ENCODE results near the gene CAPS2. TPM values are rescaled to one million over a fixed set of nuclear protein-coding genes. Genes with fewer than 3 reads are reported as not detected.
"Not testable (repeated sequence)": the region's sequence is repeated elsewhere in the genome, so short reads cannot be mapped to it uniquely, and the experiment has no call there.

CAPS2 gene
- total RNA-seq, 1 donor from 2014 or later = 2.4 TPM

DNA sequence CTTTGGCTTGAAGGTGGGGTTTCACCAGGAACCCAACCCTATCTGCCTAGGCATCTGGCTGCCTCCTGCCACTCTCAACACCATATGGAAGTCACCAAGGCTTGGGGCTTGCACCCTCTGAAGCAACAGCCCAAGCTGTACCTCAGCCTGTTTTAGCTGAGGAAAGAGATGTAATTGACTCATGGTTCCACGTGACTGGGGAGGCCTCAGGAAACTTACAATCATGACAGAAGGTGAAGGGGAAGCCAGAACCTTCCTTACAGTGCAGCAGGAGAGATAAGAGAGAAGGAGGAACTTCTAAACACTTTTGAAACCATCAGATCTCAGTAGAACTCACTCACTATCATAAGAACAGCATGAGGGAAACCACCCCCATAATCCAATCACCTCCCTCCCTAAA, 31.3 kb upstream of the CAPS2 start:
- Mint-ChIP-seq H3K4me3 (ENCODE audit: unreplicated experiment) (no peak overlapping the region), H3K36me3 (ENCODE audit: low read depth) (no peaks in the 10 kb centered on the region), H3K9me3 (ENCODE audit: low read depth) (no peaks in the 10 kb centered on the region), H3K27me3 (ENCODE audit: low read depth) (no peaks in the 10 kb centered on the region), H3K4me1 (ENCODE audit: low read depth) (peaks cover 5% of the 10 kb centered on the region), H3K27ac (ENCODE audit: unreplicated experiment) (no peak overlapping the region)
- no peak for DNase-seq (ENCODE audit: low spot score)
- TF ChIP-seq, protein P1, sequence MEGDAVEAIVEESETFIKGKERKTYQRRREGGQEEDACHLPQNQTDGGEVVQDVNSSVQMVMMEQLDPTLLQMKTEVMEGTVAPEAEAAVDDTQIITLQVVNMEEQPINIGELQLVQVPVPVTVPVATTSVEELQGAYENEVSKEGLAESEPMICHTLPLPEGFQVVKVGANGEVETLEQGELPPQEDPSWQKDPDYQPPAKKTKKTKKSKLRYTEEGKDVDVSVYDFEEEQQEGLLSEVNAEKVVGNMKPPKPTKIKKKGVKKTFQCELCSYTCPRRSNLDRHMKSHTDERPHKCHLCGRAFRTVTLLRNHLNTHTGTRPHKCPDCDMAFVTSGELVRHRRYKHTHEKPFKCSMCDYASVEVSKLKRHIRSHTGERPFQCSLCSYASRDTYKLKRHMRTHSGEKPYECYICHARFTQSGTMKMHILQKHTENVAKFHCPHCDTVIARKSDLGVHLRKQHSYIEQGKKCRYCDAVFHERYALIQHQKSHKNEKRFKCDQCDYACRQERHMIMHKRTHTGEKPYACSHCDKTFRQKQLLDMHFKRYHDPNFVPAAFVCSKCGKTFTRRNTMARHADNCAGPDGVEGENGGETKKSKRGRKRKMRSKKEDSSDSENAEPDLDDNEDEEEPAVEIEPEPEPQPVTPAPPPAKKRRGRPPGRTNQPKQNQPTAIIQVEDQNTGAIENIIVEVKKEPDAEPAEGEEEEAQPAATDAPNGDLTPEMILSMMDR (IDR thresholded peaks at IDR 0.05) = no peak

DNA sequence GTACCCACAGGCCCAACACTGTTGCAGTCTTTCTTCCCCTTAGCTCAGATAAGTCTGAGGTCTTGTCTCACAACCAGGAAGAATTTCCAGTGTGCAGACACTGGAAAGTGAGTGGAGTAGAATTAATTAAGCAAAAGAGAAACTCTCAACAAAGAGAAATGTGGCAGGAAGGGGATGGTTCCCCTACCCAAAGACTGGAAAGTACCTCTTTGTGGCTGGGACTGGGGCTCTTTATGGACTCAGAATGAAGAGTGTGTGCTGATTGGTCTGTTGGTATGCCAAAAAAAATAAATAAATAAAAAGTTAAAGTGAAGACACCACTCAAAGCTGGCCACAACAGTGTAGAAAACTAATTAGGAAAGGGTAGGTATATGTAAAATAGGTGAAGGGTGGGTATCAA, 30.8 kb upstream of the CAPS2 start:
- DNase-seq (ENCODE audit: low spot score) = no peak
- Mint-ChIP-seq H3K27me3 (ENCODE audit: low read depth) (no peaks in the 10 kb centered on the region), H3K27ac (ENCODE audit: unreplicated experiment) (no peak overlapping the region), H3K9me3 (ENCODE audit: low read depth) (no peaks in the 10 kb centered on the region), H3K4me1 (ENCODE audit: low read depth) (peaks cover under 1% of the 10 kb centered on the region), H3K4me3 (ENCODE audit: unreplicated experiment) (no peak overlapping the region), H3K36me3 (ENCODE audit: low read depth) (no peaks in the 10 kb centered on the region)
- TF ChIP-seq, protein P1 (IDR thresholded peaks at IDR 0.05) = no peak

DNA sequence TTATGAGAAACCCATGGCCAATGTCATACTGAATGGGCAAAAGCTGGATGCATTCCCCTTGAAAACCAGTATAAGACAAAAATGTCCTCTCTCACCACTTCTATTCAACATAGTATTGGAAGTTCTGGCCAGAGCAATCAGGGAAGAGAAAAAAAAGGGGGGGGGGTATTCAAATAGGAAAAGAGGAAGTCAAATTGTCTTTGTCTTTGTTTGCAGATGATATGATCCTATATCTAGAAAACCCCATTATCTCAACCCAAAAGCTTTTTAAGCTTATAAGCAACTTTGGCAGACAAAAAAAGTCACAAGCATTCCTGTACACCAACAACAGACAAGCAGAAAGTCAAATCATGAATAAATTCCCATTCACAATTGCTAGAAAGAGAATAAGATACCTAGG, 23.9 kb upstream of the CAPS2 start:
- Mint-ChIP-seq H3K4me1 (ENCODE audit: low read depth) (no peaks in the 10 kb centered on the region), H3K27ac (ENCODE audit: unreplicated experiment) (no peak overlapping the region), H3K4me3 (ENCODE audit: unreplicated experiment) (no peak overlapping the region), H3K36me3 (ENCODE audit: low read depth) (peaks cover 19% of the 10 kb centered on the region), H3K9me3 (ENCODE audit: low read depth) (peaks cover 36% of the 10 kb centered on the region), H3K27me3 (ENCODE audit: low read depth) (no peaks in the 10 kb centered on the region)
- TF ChIP-seq, protein P1 (IDR thresholded peaks at IDR 0.05) = no peak
- no peak for DNase-seq (ENCODE audit: low spot score)

DNA sequence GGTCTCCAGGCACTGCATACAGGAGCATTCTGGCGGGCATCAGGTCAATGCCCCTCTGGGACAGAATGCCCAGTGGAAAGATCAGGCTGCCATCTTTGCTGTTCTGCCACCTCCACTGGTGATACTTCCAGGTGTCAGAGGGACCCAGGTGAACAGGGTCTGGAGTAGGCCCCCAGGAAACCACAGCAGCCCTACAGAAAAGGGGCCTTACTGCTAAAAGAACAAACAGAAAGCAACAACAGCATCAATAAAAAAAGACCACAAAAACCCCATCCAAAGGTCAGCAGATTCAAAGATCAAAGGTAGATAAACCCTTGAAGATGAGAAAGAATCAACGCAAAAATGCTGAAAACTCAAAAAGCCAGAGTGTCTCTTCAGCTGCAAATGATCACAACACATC, 20.3 kb upstream of the CAPS2 start:
- TF ChIP-seq, protein P1 (IDR thresholded peaks at IDR 0.05) = no peak
- Mint-ChIP-seq H3K9me3 (ENCODE audit: low read depth) (peaks cover 36% of the 10 kb centered on the region), H3K27ac (ENCODE audit: unreplicated experiment) (no peak overlapping the region), H3K36me3 (ENCODE audit: low read depth) (peaks cover 18% of the 10 kb centered on the region), H3K4me1 (ENCODE audit: low read depth) (no peaks in the 10 kb centered on the region), H3K4me3 (ENCODE audit: unreplicated experiment) (no peak overlapping the region), H3K27me3 (ENCODE audit: low read depth) (no peaks in the 10 kb centered on the region)
- no peak for DNase-seq (ENCODE audit: low spot score)

DNA sequence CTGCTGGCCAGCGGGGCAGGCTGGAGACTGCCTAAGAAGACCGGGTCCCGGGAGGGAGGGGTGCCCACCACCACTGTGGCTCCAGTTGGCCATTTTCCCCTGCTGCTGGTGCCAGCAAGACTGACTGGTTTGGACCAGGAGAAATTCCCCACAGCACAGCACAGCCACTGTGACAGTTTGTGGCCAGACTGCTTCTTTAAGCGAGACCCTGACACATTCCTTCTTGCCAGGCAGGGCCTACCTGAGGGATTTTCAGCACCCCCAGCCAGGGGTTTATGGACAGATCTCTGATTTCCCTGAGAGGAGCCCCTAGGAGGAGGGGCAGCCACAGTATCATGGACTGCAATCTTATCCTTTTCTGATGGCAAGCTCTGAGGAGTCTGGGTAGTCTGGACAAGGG, 19.8 kb upstream of the CAPS2 start:
- Mint-ChIP-seq H3K36me3 (ENCODE audit: low read depth) (peaks cover 14% of the 10 kb centered on the region), H3K27me3 (ENCODE audit: low read depth) (no peaks in the 10 kb centered on the region), H3K9me3 (ENCODE audit: low read depth) (peaks cover 32% of the 10 kb centered on the region), H3K4me1 (ENCODE audit: low read depth) (no peaks in the 10 kb centered on the region), H3K27ac (ENCODE audit: unreplicated experiment) (no peak overlapping the region), H3K4me3 (ENCODE audit: unreplicated experiment) (no peak overlapping the region)
- no peak for DNase-seq (ENCODE audit: low spot score)
- TF ChIP-seq, protein P1 (IDR thresholded peaks at IDR 0.05) = no peak

DNA sequence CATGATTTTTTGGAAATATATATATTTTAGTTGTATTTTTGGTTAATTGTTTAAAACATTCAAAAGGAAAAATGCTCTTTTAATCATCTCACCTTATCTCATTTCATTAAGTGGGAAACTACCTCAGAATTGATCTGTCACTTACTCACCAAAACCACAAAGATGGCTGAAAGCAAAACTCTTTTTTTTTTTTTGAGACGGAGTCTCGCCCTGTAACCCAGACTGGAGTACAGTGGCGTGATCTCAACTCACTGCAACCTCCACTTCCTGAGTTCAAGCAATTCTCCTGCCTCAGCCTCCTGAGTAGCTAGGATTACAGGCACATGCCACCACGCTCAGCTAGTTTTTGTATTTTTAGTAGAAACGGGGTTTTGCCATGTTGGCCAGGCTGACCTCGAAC, 16.1 kb upstream of the CAPS2 start:
- not testable (repeated sequence) for H3K9me3 Mint-ChIP-seq (ENCODE audit: low read depth); H3K27me3 Mint-ChIP-seq (ENCODE audit: low read depth); H3K27ac Mint-ChIP-seq (ENCODE audit: unreplicated experiment); H3K36me3 Mint-ChIP-seq (ENCODE audit: low read depth); H3K4me3 Mint-ChIP-seq (ENCODE audit: unreplicated experiment); DNase-seq (ENCODE audit: low spot score); H3K4me1 Mint-ChIP-seq (ENCODE audit: low read depth)

Data from chondrocyte (in vitro differentiated cells).